AG09309 (cell line): ENCODE data around the gene CYB5R4.

Source experiments
- DNase-seq: peaks from one replicate; pipeline ENCODE4 v3.0.0-alpha.2; 2010; ENCODE audit warnings: low read depth
- H3K4me3 ChIP-seq: 2 replicates; pipeline ENCODE4 v1.5.1; 2011; ENCODE audit warnings: mild to moderate bottlenecking, low read depth, low read length, moderate library complexity; ENCODE audit not compliant: control insufficient read depth
- CTCF ChIP-seq: IDR thresholded peaks from 2 replicates; pipeline ENCODE4 v1.5.1; 2011; ENCODE audit warnings: mild to moderate bottlenecking, low read depth, low read length, inconsistent platforms; ENCODE audit not compliant: insufficient read depth, control insufficient read depth; ENCODE audit errors: missing control alignments

The CYB5R4 gene

GRCh38 chr6:83974409-83975050 is 115.0 kb downstream of the CYB5R4 start:
- TF ChIP-seq CTCF, result no peak
- no peak overlapping the region for H3K4me3 ChIP-seq
- no peak for DNase-seq

- no peak overlapping the region for H3K4me3 ChIP-seq
- no peak for DNase-seq
- TF ChIP-seq CTCF, result no peak
Measured at GRCh38 chr6:83976037-83976755, 116.7 kb downstream of the CYB5R4 start.

- TF ChIP-seq CTCF, result no peak
- H3K4me3 ChIP-seq, result no peak overlapping the region
- DNase-seq, result no peak
Measured at GRCh38 chr6:83976871-83977270, 117.4 kb downstream of the CYB5R4 start.

GRCh38 chr6:83978324-83978734 is 118.8 kb downstream of the CYB5R4 start:
- no peak overlapping the region for H3K4me3 ChIP-seq
- DNase-seq, result no peak
- no peak for TF ChIP-seq CTCF

- no peak for DNase-seq
- H3K4me3 ChIP-seq, result no peak overlapping the region
- no peak for TF ChIP-seq CTCF
Measured at GRCh38 chr6:83978997-83979396, 119.5 kb downstream of the CYB5R4 start.

GRCh38 chr6:83984411-83984810 is 124.9 kb downstream of the CYB5R4 start:
- no peak overlapping the region for H3K4me3 ChIP-seq
- no peak for DNase-seq
- TF ChIP-seq CTCF, result no peak

GRCh38 chr6:83985308-83985713 is 125.8 kb downstream of the CYB5R4 start:
- no peak overlapping the region for H3K4me3 ChIP-seq
- DNase-seq, result no peak
- no peak for TF ChIP-seq CTCF
